ENCODE measurements around the gene LIN7B. TPM values are rescaled to one million over a fixed set of nuclear protein-coding genes. Genes with fewer than 3 reads are reported as not detected.

Gene LIN7B
- total and polyA plus RNA-seq, 9 of the 15 experiments (the other 6 are each of a cell fraction or from before 2014, with no cell fraction given), result 0.89 to 15.7 (median 4.0) TPM

GRCh38 chr19:49142866-49143335 is 28.7 kb downstream of the LIN7B start (continued):
- no peak for TF ChIP-seq MITF (IDR thresholded peaks at IDR 0.05)
- TF ChIP-seq ZBTB40 (IDR thresholded peaks at IDR 0.05), result no peak
- no peak for TF ChIP-seq ZBTB40 (CRISPR knock-in tag; IDR thresholded peaks at IDR 0.05)
- TF ChIP-seq TAF1 (IDR thresholded peaks at IDR 0.05; ENCODE audit: control insufficient read depth, extremely low read depth, insufficient read depth, low read length, severe bottlenecking), result no peak
- TF ChIP-seq ASH1L (IDR thresholded peaks at IDR 0.05; ENCODE audit: borderline replicate concordance, low read depth, partially characterized antibody), result peak; percentile 79
- no peak for TF ChIP-seq E2F3 (CRISPR knock-in tag; IDR thresholded peaks at IDR 0.05)
- TF ChIP-seq ZEB2 (IDR thresholded peaks at IDR 0.05), result no peak
- no peak for TF ChIP-seq CBX8 (IDR thresholded peaks at IDR 0.05; ENCODE audit: borderline replicate concordance, extremely low read depth, low read depth, low read length, poor library complexity, severe bottlenecking)
- TF ChIP-seq FOXP1 (CRISPR knock-in tag; IDR thresholded peaks at IDR 0.05), result no peak
- TF ChIP-seq ZKSCAN1 (IDR thresholded peaks at IDR 0.05; ENCODE audit: low read depth, low read length), result no peak
- 0 out of 2 replicates have a peak, but pooled peaks have one; percentile 62 for TF ChIP-seq ATF7 (IDR thresholded peaks at IDR 0.05)
- no peak for TF ChIP-seq UBTF (IDR thresholded peaks at IDR 0.05; ENCODE audit: borderline replicate concordance in 1 of 2, low read depth in 2 of 2, low read length in 2 of 2)
- no peak for TF ChIP-seq NFIC (IDR thresholded peaks at IDR 0.05)
